Daoy (cell line): ENCODE data around the gene ADAMTS14. TPM values are rescaled to one million over a fixed set of nuclear protein-coding genes. Genes with fewer than 3 reads are reported as not detected.

Experiments used
- DNase-seq: peaks from one replicate; pipeline ENCODE4 v3.0.0-alpha.2; 2015; ENCODE audit warnings: low read depth
- total RNA-seq: library from RNA; depleted of rRNA; stranded (reverse); fragments of >200 nt; shearing (Covaris generic); gene quantifications from 2 replicates; pipeline ENCODE4 v1.2.3, GENCODE V29; 2014

The ADAMTS14 gene
- total RNA-seq, 1 experiment from 2014 or later: 0.06 TPM

- DNase-seq: no peak
These were observed 56.0 kb downstream of the ADAMTS14 start for GRCh38 chr10:70728328-70728727.

GRCh38 chr10:70729763-70730357, 57.6 kb downstream of the ADAMTS14 start:
- no peak for DNase-seq

- DNase-seq: no peak
These were observed 58.6 kb downstream of the ADAMTS14 start for GRCh38 chr10:70730955-70731354.

GRCh38 chr10:70732569-70732968, 60.3 kb downstream of the ADAMTS14 start:
- DNase-seq: no peak

GRCh38 chr10:70733051-70733450, 60.7 kb downstream of the ADAMTS14 start:
- no peak for DNase-seq

GRCh38 chr10:70735161-70735560, 62.9 kb downstream of the ADAMTS14 start:
- DNase-seq: no peak

- no peak for DNase-seq
These were observed 64.2 kb downstream of the ADAMTS14 start for GRCh38 chr10:70736525-70736924.

GRCh38 chr10:70737250-70737649, 64.9 kb downstream of the ADAMTS14 start:
- DNase-seq: no peak

GRCh38 chr10:70738006-70738760, 65.9 kb downstream of the ADAMTS14 start:
- no peak for DNase-seq

GRCh38 chr10:70738761-70739121, 66.4 kb downstream of the ADAMTS14 start:
- DNase-seq: no peak

GRCh38 chr10:70740406-70741288, 68.3 kb downstream of the ADAMTS14 start:
- DNase-seq: no peak

- peak; percentile 59 for DNase-seq
These were observed 70.5 kb downstream of the ADAMTS14 start for GRCh38 chr10:70742537-70743429.

GRCh38 chr10:70743430-70743788, 71.1 kb downstream of the ADAMTS14 start:
- no peak for DNase-seq

- no peak for DNase-seq
These were observed 71.6 kb downstream of the ADAMTS14 start for GRCh38 chr10:70743879-70744278.

GRCh38 chr10:70744617-70745143, 72.4 kb downstream of the ADAMTS14 start:
- DNase-seq: no peak

GRCh38 chr10:70745555-70745954, 73.2 kb downstream of the ADAMTS14 start:
- no peak for DNase-seq

GRCh38 chr10:70747192-70747965, 75.1 kb downstream of the ADAMTS14 start:
- no peak for DNase-seq

- DNase-seq: no peak
These were observed 76.0 kb downstream of the ADAMTS14 start for GRCh38 chr10:70748305-70748704.

- no peak for DNase-seq
These were observed 76.7 kb downstream of the ADAMTS14 start for GRCh38 chr10:70748801-70749573.

GRCh38 chr10:70749756-70750155, 77.5 kb downstream of the ADAMTS14 start:
- no peak for DNase-seq
